ENCODE data around the gene CCDC34.

DNA sequence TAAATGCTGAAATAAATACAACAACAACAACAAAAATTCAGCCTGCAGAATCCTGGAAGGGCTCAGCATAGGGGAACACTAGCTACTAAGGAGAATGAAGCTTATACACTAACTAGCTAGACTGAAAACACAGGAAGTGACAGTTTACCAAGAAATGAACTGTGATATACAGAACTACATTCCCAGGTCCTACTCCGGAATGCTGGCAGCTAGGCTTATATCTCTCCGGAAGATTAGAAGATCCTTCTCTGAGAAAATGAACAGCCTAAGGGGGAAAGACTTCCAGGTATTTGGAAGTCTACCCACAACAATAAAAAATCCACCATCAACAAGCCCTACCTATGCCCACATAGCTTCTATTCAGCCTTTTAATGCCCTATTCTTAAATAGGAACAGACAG is 31.0 kb downstream of the CCDC34 start:
- TF ChIP-seq POLR2AphosphoS5 (IDR thresholded peaks at IDR 0.05; ENCODE audit: low read depth) (no peak), EZH2 (IDR thresholded peaks at IDR 0.05; ENCODE audit: low read depth, unreplicated experiment) (no peak)
- TF ChIP-seq, protein P1, sequence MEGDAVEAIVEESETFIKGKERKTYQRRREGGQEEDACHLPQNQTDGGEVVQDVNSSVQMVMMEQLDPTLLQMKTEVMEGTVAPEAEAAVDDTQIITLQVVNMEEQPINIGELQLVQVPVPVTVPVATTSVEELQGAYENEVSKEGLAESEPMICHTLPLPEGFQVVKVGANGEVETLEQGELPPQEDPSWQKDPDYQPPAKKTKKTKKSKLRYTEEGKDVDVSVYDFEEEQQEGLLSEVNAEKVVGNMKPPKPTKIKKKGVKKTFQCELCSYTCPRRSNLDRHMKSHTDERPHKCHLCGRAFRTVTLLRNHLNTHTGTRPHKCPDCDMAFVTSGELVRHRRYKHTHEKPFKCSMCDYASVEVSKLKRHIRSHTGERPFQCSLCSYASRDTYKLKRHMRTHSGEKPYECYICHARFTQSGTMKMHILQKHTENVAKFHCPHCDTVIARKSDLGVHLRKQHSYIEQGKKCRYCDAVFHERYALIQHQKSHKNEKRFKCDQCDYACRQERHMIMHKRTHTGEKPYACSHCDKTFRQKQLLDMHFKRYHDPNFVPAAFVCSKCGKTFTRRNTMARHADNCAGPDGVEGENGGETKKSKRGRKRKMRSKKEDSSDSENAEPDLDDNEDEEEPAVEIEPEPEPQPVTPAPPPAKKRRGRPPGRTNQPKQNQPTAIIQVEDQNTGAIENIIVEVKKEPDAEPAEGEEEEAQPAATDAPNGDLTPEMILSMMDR (conservative IDR thresholded peaks at IDR 0.05; ENCODE audit: low read depth in 2 of 2): no peak
- TF ChIP-seq, protein P2, sequence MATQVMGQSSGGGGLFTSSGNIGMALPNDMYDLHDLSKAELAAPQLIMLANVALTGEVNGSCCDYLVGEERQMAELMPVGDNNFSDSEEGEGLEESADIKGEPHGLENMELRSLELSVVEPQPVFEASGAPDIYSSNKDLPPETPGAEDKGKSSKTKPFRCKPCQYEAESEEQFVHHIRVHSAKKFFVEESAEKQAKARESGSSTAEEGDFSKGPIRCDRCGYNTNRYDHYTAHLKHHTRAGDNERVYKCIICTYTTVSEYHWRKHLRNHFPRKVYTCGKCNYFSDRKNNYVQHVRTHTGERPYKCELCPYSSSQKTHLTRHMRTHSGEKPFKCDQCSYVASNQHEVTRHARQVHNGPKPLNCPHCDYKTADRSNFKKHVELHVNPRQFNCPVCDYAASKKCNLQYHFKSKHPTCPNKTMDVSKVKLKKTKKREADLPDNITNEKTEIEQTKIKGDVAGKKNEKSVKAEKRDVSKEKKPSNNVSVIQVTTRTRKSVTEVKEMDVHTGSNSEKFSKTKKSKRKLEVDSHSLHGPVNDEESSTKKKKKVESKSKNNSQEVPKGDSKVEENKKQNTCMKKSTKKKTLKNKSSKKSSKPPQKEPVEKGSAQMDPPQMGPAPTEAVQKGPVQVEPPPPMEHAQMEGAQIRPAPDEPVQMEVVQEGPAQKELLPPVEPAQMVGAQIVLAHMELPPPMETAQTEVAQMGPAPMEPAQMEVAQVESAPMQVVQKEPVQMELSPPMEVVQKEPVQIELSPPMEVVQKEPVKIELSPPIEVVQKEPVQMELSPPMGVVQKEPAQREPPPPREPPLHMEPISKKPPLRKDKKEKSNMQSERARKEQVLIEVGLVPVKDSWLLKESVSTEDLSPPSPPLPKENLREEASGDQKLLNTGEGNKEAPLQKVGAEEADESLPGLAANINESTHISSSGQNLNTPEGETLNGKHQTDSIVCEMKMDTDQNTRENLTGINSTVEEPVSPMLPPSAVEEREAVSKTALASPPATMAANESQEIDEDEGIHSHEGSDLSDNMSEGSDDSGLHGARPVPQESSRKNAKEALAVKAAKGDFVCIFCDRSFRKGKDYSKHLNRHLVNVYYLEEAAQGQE (IDR thresholded peaks at IDR 0.05; ENCODE audit: unreplicated experiment): no peak

All from GM23338 (cell line).